ENCODE data around the gene SDCCAG8.

- no peak for TF ChIP-seq GATA3 (IDR thresholded peaks at IDR 0.05; ENCODE audit: low read depth, low read length)
- no peak for TF ChIP-seq GATA2 (IDR thresholded peaks at IDR 0.05; ENCODE audit: low read depth, low read length)
Measured at GRCh38 chr1:243270097-243270864, 14.4 kb downstream of the SDCCAG8 start.

Measured in SH-SY5Y (cell line).